ENCODE results near the gene STPG3. TPM values are rescaled to one million over a fixed set of nuclear protein-coding genes. Genes with fewer than 3 reads are reported as not detected.

Gene STPG3
- total RNA-seq, 2 experiments from 2014 or later, result not detected

DNA sequence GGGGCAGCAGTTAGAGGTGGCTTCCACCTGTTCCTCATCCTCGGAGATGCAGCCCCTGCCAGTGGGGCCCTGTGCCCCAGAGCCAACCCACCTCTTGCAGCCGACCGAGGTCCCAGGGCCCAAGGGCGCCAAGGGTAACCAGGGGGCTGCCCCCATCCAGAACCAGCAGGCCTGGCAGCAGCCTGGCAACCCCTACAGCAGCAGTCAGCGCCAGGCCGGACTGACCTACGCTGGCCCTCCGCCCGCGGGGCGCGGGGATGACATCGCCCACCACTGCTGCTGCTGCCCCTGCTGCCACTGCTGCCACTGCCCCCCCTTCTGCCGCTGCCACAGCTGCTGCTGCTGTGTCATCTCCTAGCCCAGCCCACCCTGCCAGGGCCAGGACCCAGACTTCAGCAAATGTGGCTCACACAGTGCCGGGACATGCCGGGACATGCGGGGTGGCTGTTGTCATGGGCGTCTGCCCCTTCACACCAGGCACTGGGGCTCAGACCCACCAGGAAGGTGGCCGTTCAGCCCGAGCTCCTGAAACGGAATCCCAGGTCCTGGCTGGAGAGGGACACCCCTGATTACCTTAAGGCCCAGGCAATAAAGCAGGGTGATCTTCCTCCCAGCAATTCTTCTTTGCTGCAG is 25.3 kb upstream of the STPG3 start:
- H3K9me3 Mint-ChIP-seq, result no peaks in the 10 kb centered on the region
- no peaks in the 10 kb centered on the region for H3K36me3 Mint-ChIP-seq (ENCODE audit: low read depth)
- ATAC-seq (no peak), DNase-seq (no peak)
- H3K4me1 Mint-ChIP-seq (ENCODE audit: low read depth), result peaks cover 10% of the 10 kb centered on the region
- H3K4me3 Mint-ChIP-seq, result no peak overlapping the region
- ChIA-PET POLR2A (interaction anchor here (0.6 to 1.9 kb wide), 7 partner anchors 16 to 687 kb away, joined by 3 to 5 read pairs (median 3); partner anchors contain the start of genes NDOR1, TMEM203 and TUBB4B), CTCF (interaction anchor here (0.9 to 8.9 kb wide), 9 partner anchors 11 to 179 kb away, joined by 3 to 58 read pairs (median 9); partner anchors contain the start of gene NPDC1)
- H3K27me3 Mint-ChIP-seq, result peaks cover 1% of the 10 kb centered on the region
- no peak overlapping the region for H3K27ac Mint-ChIP-seq
- TF ChIP-seq, protein P1, sequence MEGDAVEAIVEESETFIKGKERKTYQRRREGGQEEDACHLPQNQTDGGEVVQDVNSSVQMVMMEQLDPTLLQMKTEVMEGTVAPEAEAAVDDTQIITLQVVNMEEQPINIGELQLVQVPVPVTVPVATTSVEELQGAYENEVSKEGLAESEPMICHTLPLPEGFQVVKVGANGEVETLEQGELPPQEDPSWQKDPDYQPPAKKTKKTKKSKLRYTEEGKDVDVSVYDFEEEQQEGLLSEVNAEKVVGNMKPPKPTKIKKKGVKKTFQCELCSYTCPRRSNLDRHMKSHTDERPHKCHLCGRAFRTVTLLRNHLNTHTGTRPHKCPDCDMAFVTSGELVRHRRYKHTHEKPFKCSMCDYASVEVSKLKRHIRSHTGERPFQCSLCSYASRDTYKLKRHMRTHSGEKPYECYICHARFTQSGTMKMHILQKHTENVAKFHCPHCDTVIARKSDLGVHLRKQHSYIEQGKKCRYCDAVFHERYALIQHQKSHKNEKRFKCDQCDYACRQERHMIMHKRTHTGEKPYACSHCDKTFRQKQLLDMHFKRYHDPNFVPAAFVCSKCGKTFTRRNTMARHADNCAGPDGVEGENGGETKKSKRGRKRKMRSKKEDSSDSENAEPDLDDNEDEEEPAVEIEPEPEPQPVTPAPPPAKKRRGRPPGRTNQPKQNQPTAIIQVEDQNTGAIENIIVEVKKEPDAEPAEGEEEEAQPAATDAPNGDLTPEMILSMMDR (IDR thresholded peaks at IDR 0.05), result no peak
- intact Hi-C loops (cut with micrococcal nuclease), result loop anchor here (5.0 kb wide), 1 partner anchor 104 kb away; no protein-coding TSS in a partner anchor

DNA sequence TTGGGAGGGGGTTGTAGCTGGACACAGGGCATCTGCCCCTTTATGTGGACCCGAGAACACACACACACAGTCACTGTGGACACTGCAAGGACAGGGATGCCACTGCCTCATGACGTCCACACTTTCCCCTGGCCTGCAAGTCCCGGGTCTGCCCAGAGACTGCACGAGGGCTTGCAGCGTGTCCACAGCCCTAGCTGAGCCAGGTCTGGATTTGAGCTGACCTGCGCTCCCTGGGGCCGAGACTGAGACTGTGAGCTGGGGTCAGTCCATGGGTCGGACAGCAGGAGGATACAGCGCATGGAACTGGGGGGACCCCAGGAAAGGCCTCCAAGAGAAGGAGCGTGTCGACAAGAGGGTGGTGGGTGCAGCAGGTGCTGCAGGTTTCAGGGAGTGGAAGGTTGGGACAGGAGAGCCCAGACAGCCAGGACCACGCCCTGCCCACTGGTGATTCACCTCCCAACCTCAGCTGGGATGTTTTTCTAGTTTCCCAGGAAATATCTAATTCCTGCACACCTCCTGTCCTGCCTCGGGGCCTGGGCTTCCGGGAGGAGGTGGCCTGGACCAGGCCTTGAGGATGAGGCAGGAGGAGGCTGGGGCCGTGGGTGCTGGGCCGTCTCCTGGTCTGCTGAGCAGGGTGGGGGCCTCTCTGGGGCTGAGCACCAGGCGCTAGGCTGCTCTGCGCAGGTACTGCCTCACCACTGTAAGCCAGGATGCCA is 24.6 kb upstream of the STPG3 start:
- H3K27ac Mint-ChIP-seq, result no peak overlapping the region
- CTCF ChIA-PET, result interaction anchor here (0.7 to 8.9 kb wide), 17 partner anchors 10 to 179 kb away, joined by 3 to 58 read pairs (median 5); partner anchors contain the start of genes ANAPC2, NPDC1 and SSNA1
- H3K4me1 Mint-ChIP-seq (ENCODE audit: low read depth), result peaks cover 9% of the 10 kb centered on the region

DNA sequence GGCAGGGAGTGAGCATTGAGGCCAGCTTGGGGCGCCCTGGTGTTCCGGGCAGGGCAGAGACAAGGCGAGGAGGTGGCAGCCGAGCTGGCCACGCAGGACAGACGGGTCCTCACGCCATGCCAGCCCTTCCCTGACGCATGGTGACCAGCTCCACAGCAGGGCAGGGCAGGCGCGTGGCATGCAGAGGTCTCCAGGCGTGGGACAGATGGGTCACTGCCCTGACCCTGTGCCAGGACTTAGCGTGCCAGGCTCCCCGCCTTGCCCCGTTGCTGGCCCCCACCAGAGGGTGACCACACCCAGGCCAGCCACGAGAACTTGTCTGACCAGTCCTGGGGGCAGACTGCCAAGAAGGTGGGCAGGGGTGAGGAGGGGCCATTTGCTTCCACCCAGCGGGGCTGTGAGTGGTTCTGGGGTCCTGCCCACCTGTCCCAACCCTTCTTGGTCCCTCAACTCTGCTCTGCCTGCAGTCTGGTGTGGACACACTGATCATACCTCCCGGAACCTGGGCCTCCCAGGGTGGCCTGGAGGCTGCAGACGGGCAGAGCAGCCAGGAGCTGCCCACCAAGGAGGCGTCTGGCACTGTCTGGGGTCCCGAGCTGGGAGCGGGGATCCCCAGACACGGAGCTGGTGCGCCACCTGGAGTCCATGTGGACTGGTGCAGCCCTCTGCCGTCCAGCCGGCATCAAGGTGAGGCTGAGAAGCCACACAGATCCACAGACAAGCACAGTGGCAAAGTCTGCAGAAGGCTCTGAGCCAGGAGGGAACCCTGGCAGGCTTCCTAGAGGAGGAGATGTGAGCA is 23.8 kb upstream of the STPG3 start, which contains the start of gene RNF224:
TSS of gene RNF224 (plus strand) at position 449 of the 799 bp plus-strand sequence. CDS start 834 bp downstream, outside the sequence.
- CTCF ChIA-PET, result interaction anchor here (0.6 to 8.9 kb wide), 23 partner anchors 9 to 198 kb away, joined by 3 to 58 read pairs (median 5); partner anchors contain the start of genes ANAPC2, NPDC1, SSNA1 and TUBB4B
- Mint-ChIP-seq H3K27me3 (peaks cover 3% of the 10 kb centered on the region), H3K9me3 (no peaks in the 10 kb centered on the region), H3K36me3 (ENCODE audit: low read depth) (no peaks in the 10 kb centered on the region), H3K4me1 (ENCODE audit: low read depth) (peaks cover 9% of the 10 kb centered on the region), H3K27ac (no peak within 1 kb of the TSS), H3K4me3 (no peak within 1 kb of the TSS)
- intact Hi-C loops (cut with micrococcal nuclease), result loop anchor here (5.0 kb wide), 1 partner anchor 105 kb away; no protein-coding TSS in a partner anchor
- ATAC-seq (peak; percentile 42), DNase-seq (peak; percentile 90)
- POLR2A ChIA-PET, result interaction anchor here (0.7 to 1.9 kb wide), 3 partner anchors 22 to 112 kb away, joined by 3 to 5 read pairs (median 4); partner anchors contain the start of genes NDOR1 and TMEM203
- TF ChIP-seq, protein P1 (IDR thresholded peaks at IDR 0.05), result peak; percentile 92

More for the DNA sequence above, 24.6 kb upstream of the STPG3 start:
- no peaks in the 10 kb centered on the region for H3K36me3 Mint-ChIP-seq (ENCODE audit: low read depth)
- TF ChIP-seq, protein P1 (IDR thresholded peaks at IDR 0.05), result no peak
- DNase-seq (no peak), ATAC-seq (no peak)
- POLR2A ChIA-PET, result interaction anchor here (0.6 to 1.9 kb wide), 6 partner anchors 19 to 688 kb away, joined by 3 to 5 read pairs (median 3); partner anchors contain the start of genes NDOR1 and TMEM203
- peaks cover 1% of the 10 kb centered on the region for H3K27me3 Mint-ChIP-seq
- intact Hi-C loops (cut with micrococcal nuclease), result loop anchor here (5.0 kb wide), 1 partner anchor 104 kb away; no protein-coding TSS in a partner anchor
- H3K4me3 Mint-ChIP-seq, result no peak overlapping the region
- no peaks in the 10 kb centered on the region for H3K9me3 Mint-ChIP-seq

DNA sequence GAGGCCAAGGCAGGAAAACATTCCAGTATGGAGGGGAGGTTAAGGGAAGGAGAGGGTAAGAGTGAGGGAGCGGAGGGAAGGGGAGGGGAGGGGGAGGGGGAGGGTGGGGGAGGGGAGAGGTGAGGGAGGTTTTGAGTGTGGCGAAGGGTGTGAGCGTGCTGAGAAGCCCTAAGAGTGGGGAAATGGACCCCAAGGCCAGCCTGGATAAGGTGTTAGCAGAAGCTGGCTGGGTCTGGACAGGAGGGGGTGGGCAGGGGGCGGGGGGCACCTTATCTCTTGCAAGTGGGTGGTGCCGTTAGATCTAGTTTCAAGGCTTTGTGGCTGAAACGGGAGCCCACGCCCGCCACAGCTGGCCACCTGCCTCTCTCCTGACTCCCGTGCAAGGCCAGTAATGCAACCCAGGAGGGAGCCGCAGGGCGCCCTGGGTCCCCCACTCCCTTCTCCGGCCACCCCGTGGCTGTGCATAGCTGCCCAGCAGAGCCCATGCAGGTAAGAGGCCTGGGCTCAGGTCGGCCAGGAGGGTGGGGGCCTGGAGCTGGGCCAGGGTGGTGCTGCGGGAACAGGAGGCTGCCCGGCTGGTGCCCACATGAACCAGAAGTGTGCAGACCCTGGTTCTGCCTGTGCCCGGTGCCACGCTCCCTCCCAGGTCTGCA is 23.1 kb upstream of the STPG3 start:
- no peak for ATAC-seq
- no peak overlapping the region for H3K4me3 Mint-ChIP-seq
- no peaks in the 10 kb centered on the region for H3K36me3 Mint-ChIP-seq (ENCODE audit: low read depth)
- peaks cover 3% of the 10 kb centered on the region for H3K27me3 Mint-ChIP-seq
- no peak overlapping the region for H3K27ac Mint-ChIP-seq
- no peak for DNase-seq
- H3K4me1 Mint-ChIP-seq (ENCODE audit: low read depth), result peaks cover 8% of the 10 kb centered on the region
- ChIA-PET CTCF (interaction anchor here (0.6 to 8.9 kb wide), 17 partner anchors 8 to 198 kb away, joined by 3 to 58 read pairs (median 5); partner anchors contain the start of genes ANAPC2, NPDC1, SSNA1 and TUBB4B), POLR2A (interaction anchor here (1.2 to 1.9 kb wide), 2 partner anchors 11 to 113 kb away, joined by 3 to 4 read pairs; no protein-coding TSS in a partner anchor)
- intact Hi-C loops (cut with micrococcal nuclease), result loop anchor here (5.0 kb wide), 1 partner anchor 106 kb away; no protein-coding TSS in a partner anchor
- no peaks in the 10 kb centered on the region for H3K9me3 Mint-ChIP-seq
- TF ChIP-seq, protein P1 (IDR thresholded peaks at IDR 0.05), result no peak

Data from activated CD8-positive, alpha-beta T cell treated with anti-CD3 and anti-CD28 coated beads for 36 hours (primary cell).